Tibial artery (tissue), 4 donors: ENCODE results near the gene SGCB.

Experiments
- DNase-seq, 2 donors: peaks; one replicate each; pipeline ENCODE4 v3.0.0-alpha.2; 2019
- H3K27ac ChIP-seq, 2 donors: fragments of 200-600 bp; sonication (generic) in 1 of 2; 1 replicate in 1 of 2; 2 replicates in 1 of 2; pipeline ENCODE4 v1.5.1; 2018 to 2019; ENCODE audit warnings: mild to moderate bottlenecking in 1 of 2
- H3K27me3 ChIP-seq, 2 donors: fragments of 200-600 bp; sonication (generic) in 1 of 2; one replicate each; pipeline versions ENCODE4 v1.5.1 to v1.6.0; 2016 to 2019
- H3K36me3 ChIP-seq, 3 donors: fragments of 200-600 bp; sonication (generic) in 2 of 3; one replicate each; pipeline ENCODE4 v1.5.1; 2016 to 2019; ENCODE audit warnings: mild to moderate bottlenecking in 2 of 3
- H3K4me1 ChIP-seq, 4 donors: fragments of 200-600 bp; sonication (generic) in 2 of 4; 1 replicate in 3 of 4; 2 replicates in 1 of 4; pipeline ENCODE4 v1.5.1; 2016 to 2019
- H3K4me3 ChIP-seq, 2 donors: fragments of 200-600 bp; sonication (generic) in 1 of 2; 1 replicate in 1 of 2; 2 replicates in 1 of 2; pipeline ENCODE4 v1.5.1; 2018 to 2019; ENCODE audit warnings: mild to moderate bottlenecking in 2 of 2
- H3K9me3 ChIP-seq, 3 donors: fragments of 200-600 bp; sonication (generic) in 1 of 3; one replicate each; pipeline ENCODE4 v1.5.1; 2016 to 2019
- intact Hi-C: fragments of 100-400 bp; cut with DNase I; formaldehyde crosslinking; loops from one replicate; pipeline ENCODE4 v1.15.0; 2023; ENCODE audit warnings: low total_unique reads
- TF ChIP-seq, protein P1 (sequence below), 2 experiments: fragments of 200-600 bp in 1 of 2; fragments of 450-650 bp in 1 of 2; IDR thresholded peaks; one replicate each; pipeline ENCODE4 v1.5.1; 2017 to 2019; ENCODE audit warnings: antibody characterized with exemption in 2 of 2, mild to moderate bottlenecking in 1 of 2, moderate library complexity in 1 of 2

SGCB gene

DNA sequence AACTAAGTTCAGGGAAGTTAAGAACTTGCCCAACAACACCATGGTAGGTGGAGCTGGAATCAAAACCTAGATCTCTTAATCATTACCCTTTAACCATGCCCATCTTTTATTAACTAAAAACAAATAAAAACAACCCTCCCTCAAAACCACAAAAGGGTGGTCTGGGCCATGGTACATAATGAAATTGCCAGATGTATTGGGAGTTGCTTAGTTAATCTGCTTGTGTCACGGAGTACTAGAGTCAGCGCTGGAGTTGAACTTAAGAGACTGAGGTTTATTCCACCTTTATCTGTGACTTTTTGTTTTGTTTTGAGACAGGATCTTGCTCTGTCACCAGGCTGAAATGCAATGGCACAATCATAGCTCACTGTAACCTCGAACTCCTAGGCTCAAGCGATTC is 31.2 kb downstream of the SGCB start:
- no peak for DNase-seq
- Histone ChIP-seq H3K9me3 (no peaks in the 10 kb centered on the region), H3K4me3 (no peak overlapping the region), H3K36me3 (peaks cover 0 to 8% (median 7%) of the 10 kb centered on the region in 3 donors), H3K4me1 (no peaks in the 10 kb centered on the region), H3K27ac (no peak overlapping the region), H3K27me3 (no peaks in the 10 kb centered on the region)
- intact Hi-C loops: no loop called here
- TF ChIP-seq, protein P1, sequence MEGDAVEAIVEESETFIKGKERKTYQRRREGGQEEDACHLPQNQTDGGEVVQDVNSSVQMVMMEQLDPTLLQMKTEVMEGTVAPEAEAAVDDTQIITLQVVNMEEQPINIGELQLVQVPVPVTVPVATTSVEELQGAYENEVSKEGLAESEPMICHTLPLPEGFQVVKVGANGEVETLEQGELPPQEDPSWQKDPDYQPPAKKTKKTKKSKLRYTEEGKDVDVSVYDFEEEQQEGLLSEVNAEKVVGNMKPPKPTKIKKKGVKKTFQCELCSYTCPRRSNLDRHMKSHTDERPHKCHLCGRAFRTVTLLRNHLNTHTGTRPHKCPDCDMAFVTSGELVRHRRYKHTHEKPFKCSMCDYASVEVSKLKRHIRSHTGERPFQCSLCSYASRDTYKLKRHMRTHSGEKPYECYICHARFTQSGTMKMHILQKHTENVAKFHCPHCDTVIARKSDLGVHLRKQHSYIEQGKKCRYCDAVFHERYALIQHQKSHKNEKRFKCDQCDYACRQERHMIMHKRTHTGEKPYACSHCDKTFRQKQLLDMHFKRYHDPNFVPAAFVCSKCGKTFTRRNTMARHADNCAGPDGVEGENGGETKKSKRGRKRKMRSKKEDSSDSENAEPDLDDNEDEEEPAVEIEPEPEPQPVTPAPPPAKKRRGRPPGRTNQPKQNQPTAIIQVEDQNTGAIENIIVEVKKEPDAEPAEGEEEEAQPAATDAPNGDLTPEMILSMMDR (IDR thresholded peaks at IDR 0.05): no peak

DNA sequence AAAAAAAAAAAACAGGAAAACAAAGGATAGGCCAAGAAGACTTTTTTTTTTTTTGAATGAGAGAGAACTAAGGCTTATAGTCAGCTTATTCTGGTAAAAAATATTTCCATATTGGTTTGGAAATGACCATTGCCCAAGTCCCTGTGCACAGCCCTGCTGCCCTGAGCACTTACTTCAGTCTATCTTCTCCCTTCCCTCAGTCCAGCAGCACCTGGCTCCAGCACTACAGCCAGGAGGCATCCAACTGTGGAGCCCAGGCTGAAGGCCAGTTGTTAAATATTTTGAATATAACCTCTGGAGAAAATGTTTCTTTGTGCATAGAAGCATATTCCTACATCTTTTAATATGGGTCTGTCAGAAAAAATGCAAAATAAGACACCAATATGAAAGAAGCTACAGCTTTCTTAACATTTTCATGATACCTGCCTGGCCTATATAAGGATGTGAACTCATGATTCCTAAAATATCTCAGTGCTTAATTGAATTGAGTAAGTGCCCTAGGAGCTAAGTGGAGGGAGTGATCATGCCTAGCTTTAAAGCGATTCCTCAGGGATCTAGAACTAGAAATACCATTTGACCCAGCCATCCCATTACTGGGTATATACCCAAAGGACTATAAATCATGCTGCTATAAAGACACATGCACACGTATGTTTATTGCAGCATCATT is 32.4 kb downstream of the SGCB start:
- intact Hi-C loops: no loop called here
- H3K27me3 ChIP-seq: no peaks in the 10 kb centered on the region
- H3K4me1 ChIP-seq: no peaks in the 10 kb centered on the region
- H3K4me3 ChIP-seq: no peak overlapping the region
- peaks cover 0 to 7% (median 0%) of the 10 kb centered on the region in 3 donors for H3K36me3 ChIP-seq
- no peak for DNase-seq
- H3K9me3 ChIP-seq: no peaks in the 10 kb centered on the region
- H3K27ac ChIP-seq: no peak overlapping the region
- TF ChIP-seq, protein P1 (IDR thresholded peaks at IDR 0.05): no peak

- intact Hi-C loops: no loop called here
- H3K4me1 ChIP-seq: no peaks in the 10 kb centered on the region
- H3K27me3 ChIP-seq: no peaks in the 10 kb centered on the region
- H3K4me3 ChIP-seq: no peak overlapping the region
- H3K27ac ChIP-seq: no peak overlapping the region
- TF ChIP-seq, protein P1 (IDR thresholded peaks at IDR 0.05): no peak
- H3K9me3 ChIP-seq: no peaks in the 10 kb centered on the region
- DNase-seq: no peak
- H3K36me3 ChIP-seq: no peaks in the 10 kb centered on the region
Observed at GRCh38 chr4:52004414-52004813, 33.7 kb downstream of the SGCB start.

GRCh38 chr4:52001616-52002015 is 36.5 kb downstream of the SGCB start:
- Histone ChIP-seq H3K36me3 (no peaks in the 10 kb centered on the region), H3K27me3 (no peaks in the 10 kb centered on the region), H3K9me3 (no peaks in the 10 kb centered on the region), H3K4me1 (no peaks in the 10 kb centered on the region), H3K4me3 (no peak overlapping the region), H3K27ac (no peak overlapping the region)
- DNase-seq: no peak
- TF ChIP-seq, protein P1 (IDR thresholded peaks at IDR 0.05): no peak
- intact Hi-C loops: no loop called here

DNA sequence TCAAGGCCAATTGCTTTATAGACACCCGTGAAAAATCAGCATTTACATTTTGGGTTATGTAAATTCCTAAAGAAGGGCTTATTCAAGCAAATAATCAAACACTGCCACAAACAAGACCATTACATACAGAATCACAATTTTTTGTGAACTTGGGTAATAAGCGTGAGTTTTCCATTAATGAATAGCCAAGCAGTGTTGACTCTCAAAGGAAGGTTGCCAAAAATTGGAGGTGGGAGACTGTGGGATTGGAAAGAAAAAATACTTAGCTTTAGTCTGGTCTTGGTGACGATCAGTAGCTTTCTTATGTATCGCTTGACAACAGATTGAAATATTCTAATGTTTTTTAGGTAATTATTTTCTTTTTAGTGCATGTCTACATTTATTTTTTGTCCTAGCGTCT is 38.8 kb downstream of the SGCB start:
- Histone ChIP-seq H3K9me3 (peaks cover 0 to 6% (median 0%) of the 10 kb centered on the region in 3 donors), H3K4me1 (no peaks in the 10 kb centered on the region), H3K27me3 (no peaks in the 10 kb centered on the region), H3K36me3 (peaks cover 0 to 5% (median 0%) of the 10 kb centered on the region in 3 donors), H3K4me3 (no peak overlapping the region), H3K27ac (no peak overlapping the region)
- TF ChIP-seq, protein P1 (IDR thresholded peaks at IDR 0.05): no peak
- no peak for DNase-seq
- intact Hi-C loops: no loop called here
